GM19351 (cell line): ENCODE data around the gene DDX25.

Source experiments
- ATAC-seq: cut with Tn5 transposase; IDR thresholded peaks from one replicate; pipeline ENCODE4 v1.9.1; 2021; ENCODE audit warnings: mild to moderate bottlenecking, moderate library complexity; ENCODE audit not compliant: unreplicated experiment

The DDX25 gene

GRCh38 chr11:125968354-125968753 lies 64.0 kb downstream of the DDX25 start:
- no peak for ATAC-seq

GRCh38 chr11:125971618-125972017 lies 67.3 kb downstream of the DDX25 start:
- no peak for ATAC-seq

GRCh38 chr11:125974284-125974683 lies 70.0 kb downstream of the DDX25 start:
- no peak for ATAC-seq

- ATAC-seq = no peak
These were observed 71.3 kb downstream of the DDX25 start for GRCh38 chr11:125975634-125976033.

- ATAC-seq = no peak
These were observed 71.8 kb downstream of the DDX25 start for GRCh38 chr11:125976156-125976555.

GRCh38 chr11:125977333-125977732 lies 73.0 kb downstream of the DDX25 start:
- ATAC-seq = no peak

GRCh38 chr11:125978181-125978716 lies 73.9 kb downstream of the DDX25 start:
- ATAC-seq = no peak
